Brain pericyte (primary cell): Measurements from ENCODE around the gene CACNG4.

ENCODE experiments used
- DNase-seq: peaks from one replicate; pipeline ENCODE4 v3.0.0-alpha.2; 2012; ENCODE audit warnings: low read depth, low spot score

The CACNG4 gene

GRCh38 chr17:67043283-67043682, 78.8 kb downstream of the CACNG4 start:
- no peak for DNase-seq

DNA sequence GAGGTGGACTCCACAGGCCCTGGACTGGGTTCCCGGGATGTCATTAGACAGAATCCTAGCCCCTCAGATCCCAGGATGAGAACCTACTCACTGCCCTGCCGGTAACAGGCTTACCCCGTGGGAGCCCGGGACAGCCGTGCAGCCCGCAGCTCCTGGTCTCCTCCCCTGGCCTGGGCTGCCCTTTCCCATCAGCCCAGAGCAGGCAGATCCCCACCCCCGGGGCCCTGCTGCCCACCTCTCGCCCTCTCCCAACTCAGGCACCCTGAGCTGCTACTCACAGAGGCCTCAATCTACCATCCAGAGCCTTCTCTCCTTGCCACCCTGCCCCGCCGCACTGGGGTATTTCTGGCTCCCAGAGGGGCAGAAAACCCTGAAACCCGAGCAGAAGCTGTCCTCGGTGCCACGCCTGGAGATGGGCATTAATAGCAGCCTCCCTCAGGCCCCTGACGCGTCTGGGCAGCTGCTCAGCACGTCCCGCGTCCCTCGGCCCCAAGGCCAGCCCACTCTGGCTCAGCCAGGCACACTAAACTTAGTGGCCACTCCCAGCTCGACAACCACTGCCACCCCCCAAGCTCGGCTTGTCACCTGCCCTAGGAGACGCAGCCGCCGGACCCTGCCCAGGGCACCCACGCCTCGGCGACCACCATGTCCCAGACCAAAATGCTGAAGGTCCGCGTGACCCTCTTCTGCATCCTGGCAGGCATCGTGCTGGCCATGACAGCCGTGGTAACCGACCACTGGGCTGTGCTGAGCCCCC, 79.7 kb downstream of the CACNG4 start, which contains the start of gene CACNG1:
CACNG1 (plus strand) TSS at position 539 of the 757 bp plus-strand sequence; CDS start at position 646, 107 bp downstream.
- no peak for DNase-seq

- DNase-seq, result no peak
Measured at GRCh38 chr17:67044940-67045339, 80.4 kb downstream of the CACNG4 start.

GRCh38 chr17:67046398-67046797, 81.9 kb downstream of the CACNG4 start:
- DNase-seq, result no peak

DNA sequence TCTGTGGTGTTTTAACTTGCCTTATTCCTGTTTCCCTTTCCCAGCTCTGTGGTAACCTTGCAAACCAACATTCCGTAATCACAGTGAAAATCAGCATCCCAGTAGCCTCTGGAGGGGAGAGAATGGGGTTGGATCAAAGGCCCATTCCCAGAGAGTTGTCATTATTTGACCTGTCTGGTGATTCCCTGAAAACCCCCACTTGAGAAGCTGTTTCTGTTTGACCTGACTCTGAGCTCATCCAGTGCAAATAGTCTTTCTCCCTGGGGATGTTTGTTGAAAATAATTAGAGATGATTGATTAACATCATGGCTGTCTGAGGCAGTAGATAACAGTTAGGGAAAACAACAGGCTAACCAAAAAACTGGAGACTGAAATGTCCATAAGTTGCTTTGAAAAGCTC, 82.9 kb downstream of the CACNG4 start:
- no peak for DNase-seq

GRCh38 chr17:67049025-67049739, 84.7 kb downstream of the CACNG4 start:
- DNase-seq, result no peak

- DNase-seq, result no peak
Measured at GRCh38 chr17:67050066-67050465, 85.6 kb downstream of the CACNG4 start.

- no peak for DNase-seq
Measured at GRCh38 chr17:67050471-67051154, 86.1 kb downstream of the CACNG4 start.

DNA sequence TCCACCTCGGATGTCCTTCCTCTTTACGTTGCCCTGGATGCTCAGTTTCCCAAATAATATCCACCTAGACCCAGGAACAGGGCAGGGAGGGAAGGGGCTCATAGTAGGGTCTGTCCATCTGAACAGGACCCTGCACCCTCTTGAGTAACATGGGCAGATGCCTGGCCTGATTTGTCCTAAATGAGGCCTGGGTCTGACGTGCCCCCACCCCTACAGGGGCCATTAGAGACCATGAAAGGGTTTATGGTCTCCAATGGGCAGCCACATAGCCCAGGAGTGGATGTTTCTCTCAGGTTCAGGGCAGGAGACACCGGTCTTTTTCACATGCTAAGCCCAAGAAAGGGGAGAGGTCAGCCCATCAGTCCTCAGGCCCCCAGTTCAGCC, 86.6 kb downstream of the CACNG4 start:
- DNase-seq, result no peak

DNA sequence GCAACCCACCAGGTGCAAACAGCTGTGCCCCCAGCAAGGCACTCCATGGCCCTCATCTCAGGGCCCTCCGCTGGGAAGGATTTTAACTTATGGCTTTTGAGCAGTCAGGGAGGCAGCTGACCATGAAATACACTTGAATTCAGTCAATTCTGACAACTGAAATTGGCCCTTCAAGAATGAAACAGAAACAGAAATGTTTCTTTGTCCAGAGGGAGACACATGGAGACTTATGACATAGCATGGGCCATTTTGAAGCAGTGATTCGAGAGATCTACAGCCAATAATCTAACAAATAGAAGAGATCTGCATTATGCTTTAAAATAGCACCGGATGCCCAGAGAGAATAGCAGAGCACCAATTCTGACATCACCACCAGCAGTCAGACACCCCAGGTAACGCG, 87.3 kb downstream of the CACNG4 start:
- no peak for DNase-seq

GRCh38 chr17:67052720-67053437, 88.4 kb downstream of the CACNG4 start:
- no peak for DNase-seq

- no peak for DNase-seq
Measured at GRCh38 chr17:67053438-67054000, 89.0 kb downstream of the CACNG4 start.

GRCh38 chr17:67054011-67054591, 89.6 kb downstream of the CACNG4 start:
- DNase-seq, result no peak

DNA sequence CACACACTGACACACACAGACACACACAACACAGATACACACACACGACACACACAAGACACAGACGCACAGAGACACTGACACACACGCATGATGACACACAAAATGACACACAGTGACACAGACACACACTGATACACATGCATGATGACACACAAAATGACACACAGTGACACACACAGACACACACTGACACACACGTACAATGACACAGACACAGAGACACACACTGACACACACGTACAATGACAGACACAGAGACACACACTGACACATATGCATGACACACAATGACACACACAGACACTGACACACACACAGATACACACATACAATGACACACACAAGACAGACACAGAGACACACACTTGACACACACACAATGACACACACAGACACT, 90.1 kb downstream of the CACNG4 start:
- DNase-seq, result no peak

- DNase-seq, result no peak
Measured at GRCh38 chr17:67055041-67055443, 90.5 kb downstream of the CACNG4 start.

DNA sequence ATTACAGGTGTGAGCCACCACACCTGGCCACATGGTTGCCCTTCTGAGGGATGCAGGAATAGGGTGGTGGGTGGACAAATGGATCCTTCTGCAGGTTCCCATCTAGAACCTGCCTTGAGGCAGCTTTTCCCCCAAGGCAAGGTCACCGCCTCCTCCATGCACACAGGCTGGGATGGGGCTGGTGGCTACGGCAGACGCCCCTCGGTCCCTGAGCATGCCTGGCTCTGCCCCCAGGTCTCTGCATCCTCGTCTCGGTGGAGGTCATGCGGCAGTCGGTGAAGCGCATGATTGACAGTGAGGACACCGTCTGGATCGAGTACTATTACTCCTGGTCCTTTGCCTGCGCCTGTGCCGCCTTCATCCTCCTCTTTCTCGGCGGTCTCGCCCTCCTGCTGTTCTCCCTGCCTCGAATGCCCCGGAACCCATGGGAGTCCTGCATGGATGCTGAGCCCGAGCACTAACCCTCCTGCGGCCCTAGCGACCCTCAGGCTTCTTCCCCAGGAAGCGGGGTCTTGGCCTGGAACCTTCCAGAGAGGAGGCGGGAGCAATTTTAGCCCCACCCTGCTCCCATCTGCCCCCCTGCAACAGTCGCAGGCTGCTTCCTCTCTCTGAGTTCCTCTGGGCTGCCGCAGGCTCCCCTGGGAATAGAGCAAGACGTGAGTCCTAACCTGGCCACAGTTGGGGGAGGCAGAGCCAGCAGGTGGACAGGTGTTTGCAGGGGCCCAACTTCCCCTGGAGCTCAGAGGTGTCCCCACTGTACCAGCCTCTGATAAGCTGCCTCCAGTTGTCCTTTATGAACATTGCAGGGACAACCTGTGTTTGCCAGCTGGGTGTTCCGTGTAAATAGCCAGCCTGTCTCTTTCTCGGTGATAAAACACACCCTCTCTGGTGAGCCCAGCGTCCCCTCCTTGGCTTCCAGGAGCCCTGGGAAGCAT, 91.6 kb downstream of the CACNG4 start:
- no peak for DNase-seq

DNA sequence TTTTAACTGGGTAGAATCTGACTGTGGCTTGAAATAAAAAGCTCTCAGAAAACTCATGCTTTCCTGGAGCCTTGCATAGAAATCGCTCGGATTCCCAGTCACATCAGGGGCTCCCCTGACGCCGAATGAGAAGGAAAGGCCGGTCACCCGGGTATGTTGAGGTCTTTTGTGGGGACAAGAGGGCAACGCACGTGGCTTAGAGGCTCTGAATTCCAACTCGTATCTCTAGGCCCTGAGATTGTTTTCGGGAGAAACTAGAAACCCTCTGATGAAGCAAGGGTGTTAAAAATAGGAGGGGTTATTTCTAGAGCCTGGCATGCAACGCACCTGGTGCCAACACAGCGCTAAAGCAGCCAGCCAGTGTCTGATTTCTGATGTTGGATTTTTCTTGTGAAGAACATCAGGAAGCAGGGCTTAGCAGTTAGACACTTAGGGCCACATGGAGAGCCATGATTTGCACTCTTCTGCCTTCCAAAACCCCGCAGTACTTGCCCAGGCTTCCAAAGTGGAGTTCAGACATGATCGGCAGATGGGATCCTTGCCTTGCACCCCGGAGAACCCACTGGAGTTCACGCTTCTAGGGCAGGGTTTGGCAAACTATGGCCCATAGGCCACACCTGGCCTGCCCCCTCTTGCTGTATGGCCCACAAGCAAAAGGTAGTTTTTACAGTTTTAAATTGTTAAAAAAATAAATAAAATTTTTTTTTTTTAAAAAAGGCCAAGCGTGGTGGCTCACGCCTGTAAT, 92.4 kb downstream of the CACNG4 start:
- DNase-seq, result no peak

GRCh38 chr17:67058036-67058435, 93.5 kb downstream of the CACNG4 start:
- DNase-seq, result no peak

DNA sequence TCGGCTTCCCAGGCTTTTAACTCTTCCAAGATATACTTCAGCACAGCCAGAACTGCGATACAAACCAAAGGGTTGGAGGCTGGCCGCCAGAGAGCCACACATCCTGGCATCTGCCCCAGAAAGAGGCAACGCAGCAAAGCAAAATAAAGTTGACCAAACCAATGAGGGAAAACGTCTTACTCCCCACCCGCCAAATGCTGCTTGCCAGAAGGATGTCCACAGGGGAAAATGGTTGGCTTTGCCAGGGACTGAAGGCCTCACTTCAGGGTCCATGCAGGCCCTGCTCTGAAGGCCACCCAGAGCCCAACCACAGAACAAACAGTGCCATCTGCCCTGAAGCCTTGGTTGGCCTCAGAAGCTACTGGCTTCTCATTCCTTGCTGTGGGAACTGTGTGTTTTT, 94.9 kb downstream of the CACNG4 start:
- DNase-seq, result no peak
